ENCODE data around the gene DGLUCY. TPM values are rescaled to one million over a fixed set of nuclear protein-coding genes. Genes with fewer than 3 reads are reported as not detected.

DGLUCY gene
- total and polyA plus RNA-seq, 7 experiments from 2014 or later: 31.1 to 108 (median 87.8) TPM

GRCh38 chr14:91111443-91111842, 2.4 kb upstream of the DGLUCY start:
- ChIA-PET POLR2A (no interaction called here), CTCF (interaction anchor here (0.7 to 4.1 kb wide), 3 partner anchors 16 to 109 kb away, joined by 3 to 37 read pairs (median 4); partner anchors contain the start of gene RPS6KA5)
- Histone ChIP-seq H3K27ac (ENCODE audit: low read depth, low read length) (no peak overlapping the region), H3K4me3 (ENCODE audit: low read length) (no peak overlapping the region), H3K4me1 (ENCODE audit: control insufficient read depth in 2 of 2, insufficient read depth in 2 of 2, low read length in 2 of 2) (peaks cover 38 to 45% of the 10 kb centered on the region in 2 donors), H3K27me3 (ENCODE audit: control insufficient read depth in 2 of 2, insufficient read depth in 2 of 2, low read length in 2 of 2) (no peaks in the 10 kb centered on the region), H3K36me3 (ENCODE audit: control insufficient read depth in 2 of 3, insufficient read depth in 3 of 3, low read length in 3 of 3) (no peaks in the 10 kb centered on the region), H3K9me3 (ENCODE audit: control insufficient read depth in 2 of 3, low read length in 3 of 3) (no peaks in the 10 kb centered on the region)
- ATAC-seq (no peak), DNase-seq (no peak)
- peak overlapping the region in 1 of 9 donors; percentile 32 for H3K27ac Mint-ChIP-seq
- peaks cover 0 to 2% (median 0%) of the 10 kb centered on the region in 11 donors for H3K9me3 Mint-ChIP-seq
- no peak overlapping the region for H3K4me3 Mint-ChIP-seq
- intact Hi-C loops (cut with micrococcal nuclease): no loop called here
- H3K36me3 Mint-ChIP-seq: peaks cover 0 to 27% (median 3%) of the 10 kb centered on the region in 5 donors
- H3K27me3 Mint-ChIP-seq: no peaks in the 10 kb centered on the region
- H3K4me1 Mint-ChIP-seq: peaks cover 42 to 75% (median 67%) of the 10 kb centered on the region in 7 donors

GRCh38 chr14:91112194-91112593, 1.7 kb upstream of the DGLUCY start:
- H3K36me3 ChIP-seq (ENCODE audit: control insufficient read depth in 2 of 3, insufficient read depth in 3 of 3, low read length in 3 of 3): no peaks in the 10 kb centered on the region
- Mint-ChIP-seq H3K36me3 (peaks cover 0 to 32% (median 4%) of the 10 kb centered on the region in 5 donors), H3K9me3 (peaks cover 0 to 2% (median 0%) of the 10 kb centered on the region in 11 donors), H3K27ac (peak overlapping the region in 8 of 9 donors; percentile 10 to 97 (median 71)), H3K4me3 (peak overlapping the region in 6 of 10 donors; percentile 9 to 53 (median 28)), H3K4me1 (peaks cover 47 to 82% (median 75%) of the 10 kb centered on the region in 7 donors), H3K27me3 (no peaks in the 10 kb centered on the region)
- no peak overlapping the region for H3K4me3 ChIP-seq (ENCODE audit: low read length)
- ChIA-PET POLR2A (interaction anchor here (0.6 kb wide), 6 partner anchors 14 to 757 kb away, joined by 3 to 6 read pairs (median 4); no protein-coding TSS in a partner anchor), CTCF (interaction anchor here (0.7 to 4.1 kb wide), 3 partner anchors 52 to 209 kb away, joined by 3 to 37 read pairs (median 5); partner anchors contain the start of gene RPS6KA5)
- ATAC-seq: no peak
- no peaks in the 10 kb centered on the region for H3K27me3 ChIP-seq (ENCODE audit: control insufficient read depth in 2 of 2, insufficient read depth in 2 of 2, low read length in 2 of 2)
- no peak overlapping the region for H3K27ac ChIP-seq (ENCODE audit: low read depth, low read length)
- no peak for DNase-seq
- no peaks in the 10 kb centered on the region for H3K9me3 ChIP-seq (ENCODE audit: control insufficient read depth in 2 of 3, low read length in 3 of 3)
- H3K4me1 ChIP-seq (ENCODE audit: control insufficient read depth in 2 of 2, insufficient read depth in 2 of 2, low read length in 2 of 2): peaks cover 45 to 52% of the 10 kb centered on the region in 2 donors
- intact Hi-C loops (cut with micrococcal nuclease): no loop called here

DNA sequence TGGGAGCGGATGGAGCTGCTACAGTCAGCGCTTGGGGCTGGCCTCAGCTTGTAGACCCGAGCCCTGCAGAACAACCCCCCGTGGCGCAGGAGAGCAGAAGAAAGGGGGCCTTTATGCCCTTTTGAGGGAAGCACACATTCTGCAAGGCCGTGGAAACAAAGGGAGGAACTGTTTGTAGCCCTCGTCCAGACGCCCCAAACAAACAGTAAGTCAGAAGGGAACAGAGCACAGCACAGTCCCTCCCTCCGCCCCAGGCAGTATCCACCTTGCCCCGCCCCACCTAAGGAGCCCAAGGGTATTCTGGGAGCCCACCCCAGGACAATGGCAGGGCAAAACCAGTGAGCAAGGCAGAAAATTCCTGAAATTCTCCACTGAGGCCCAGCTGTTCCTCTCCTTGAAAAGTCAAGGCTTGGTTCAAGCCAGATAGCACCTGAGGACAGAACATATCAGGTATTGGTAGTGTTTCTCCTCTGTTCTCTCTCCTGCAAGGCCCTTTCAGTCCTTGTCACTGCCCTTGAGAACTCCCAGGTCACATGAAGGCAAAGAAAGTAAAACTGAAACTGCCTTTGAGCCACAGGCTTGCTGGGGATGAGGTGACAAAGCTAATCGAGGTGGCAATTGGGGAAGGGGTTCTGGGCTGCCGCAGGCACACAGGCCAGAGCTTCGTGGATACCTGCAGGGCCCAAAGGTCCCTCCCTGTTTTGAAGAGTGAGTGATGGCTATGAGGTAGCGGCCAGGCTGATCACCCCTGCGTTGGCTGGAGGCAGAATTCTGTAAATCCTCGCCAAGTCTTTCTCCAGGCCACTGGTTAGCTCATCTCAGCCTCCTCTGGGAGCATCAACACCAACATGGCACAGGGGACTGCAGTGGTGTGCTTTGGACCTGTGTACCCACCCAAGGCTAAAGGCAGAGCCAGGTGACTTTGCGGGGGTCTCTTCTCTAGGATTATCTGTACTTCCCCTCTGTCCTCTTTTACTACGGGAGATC, 499 bp downstream of the DGLUCY start:
- peaks cover 0 to 5% (median 4%) of the 10 kb centered on the region in 3 experiments for H3K36me3 ChIP-seq (ENCODE audit: control insufficient read depth in 2 of 3, insufficient read depth in 3 of 3, low read length in 3 of 3)
- H3K9me3 ChIP-seq (ENCODE audit: control insufficient read depth in 2 of 3, low read length in 3 of 3): no peaks in the 10 kb centered on the region
- ATAC-seq: peak; percentile 84
- ChIA-PET CTCF (interaction anchor here (0.6 to 4.1 kb wide), 13 partner anchors 36 to 355 kb away, joined by 3 to 37 read pairs (median 4); partner anchors contain the start of gene RPS6KA5), POLR2A (interaction anchor here (0.6 to 4.2 kb wide), 14 partner anchors 7 to 743 kb away, joined by 3 to 105 read pairs (median 3); partner anchors contain the start of genes GPR68 and RPS6KA5)
- Mint-ChIP-seq H3K27me3 (no peaks in the 10 kb centered on the region), H3K36me3 (peaks cover under 1 to 38% (median 18%) of the 10 kb centered on the region in 5 donors), H3K27ac (peak overlapping the region; percentile 88 to 97 (median 96)), H3K4me1 (peaks cover 46 to 82% (median 73%) of the 10 kb centered on the region in 7 donors), H3K4me3 (peak overlapping the region; percentile 84 to 99 (median 93)), H3K9me3 (peaks cover 0 to 11% (median 0%) of the 10 kb centered on the region in 11 donors)
- intact Hi-C loops (cut with micrococcal nuclease): loop anchor here (1.0 to 5.0 kb wide), 8 partner anchors 24 to 302 kb away; partner anchors contain the start of gene RPS6KA5 (in 2 of the 2)
- peak overlapping the region; percentile 87 for H3K27ac ChIP-seq (ENCODE audit: low read depth, low read length)
- H3K4me1 ChIP-seq (ENCODE audit: control insufficient read depth in 2 of 2, insufficient read depth in 2 of 2, low read length in 2 of 2): peaks cover 54 to 55% of the 10 kb centered on the region in 2 donors
- no peaks in the 10 kb centered on the region for H3K27me3 ChIP-seq (ENCODE audit: control insufficient read depth in 2 of 2, insufficient read depth in 2 of 2, low read length in 2 of 2)
- peak; percentile 25 to 75 (median 66) for DNase-seq
- H3K4me3 ChIP-seq (ENCODE audit: low read length): peak overlapping the region; percentile 76

GRCh38 chr14:91115986-91116770, 2.3 kb downstream of the DGLUCY start:
- Mint-ChIP-seq H3K9me3 (peaks cover 0 to 11% (median 0%) of the 10 kb centered on the region in 11 donors), H3K4me1 (peaks cover 54 to 84% (median 76%) of the 10 kb centered on the region in 7 donors), H3K36me3 (peaks cover 7 to 52% (median 32%) of the 10 kb centered on the region in 5 donors), H3K4me3 (peak overlapping the region; percentile 84 to 99 (median 93)), H3K27ac (peak overlapping the region; percentile 88 to 97 (median 96)), H3K27me3 (no peaks in the 10 kb centered on the region)
- no peak for ATAC-seq
- ChIA-PET POLR2A (interaction anchor here (0.6 to 4.2 kb wide), 9 partner anchors 8 to 955 kb away, joined by 3 to 105 read pairs (median 5); partner anchors contain the start of gene RPS6KA5), CTCF (interaction anchor here (1.5 to 1.6 kb wide), 2 partner anchors 9 to 213 kb away, joined by 4 to 5 read pairs; no protein-coding TSS in a partner anchor)
- no peaks in the 10 kb centered on the region for H3K27me3 ChIP-seq (ENCODE audit: control insufficient read depth in 2 of 2, insufficient read depth in 2 of 2, low read length in 2 of 2)
- peaks cover 49 to 53% of the 10 kb centered on the region in 2 donors for H3K4me1 ChIP-seq (ENCODE audit: control insufficient read depth in 2 of 2, insufficient read depth in 2 of 2, low read length in 2 of 2)
- H3K36me3 ChIP-seq (ENCODE audit: control insufficient read depth in 2 of 3, insufficient read depth in 3 of 3, low read length in 3 of 3): peaks cover 3 to 5% (median 4%) of the 10 kb centered on the region in 3 experiments
- H3K9me3 ChIP-seq (ENCODE audit: control insufficient read depth in 2 of 3, low read length in 3 of 3): no peaks in the 10 kb centered on the region
- peak overlapping the region; percentile 76 for H3K4me3 ChIP-seq (ENCODE audit: low read length)
- peak overlapping the region; percentile 87 for H3K27ac ChIP-seq (ENCODE audit: low read depth, low read length)
- intact Hi-C loops (cut with micrococcal nuclease): loop anchor here (1.0 to 5.0 kb wide), 3 partner anchors 22 to 131 kb away; no protein-coding TSS in a partner anchor
- no peak for DNase-seq

GRCh38 chr14:91116913-91117588, 3.2 kb downstream of the DGLUCY start:
- peaks cover 7 to 57% (median 36%) of the 10 kb centered on the region in 5 donors for H3K36me3 Mint-ChIP-seq
- POLR2A ChIA-PET: interaction anchor here (1.1 to 4.2 kb wide), 4 partner anchors 50 to 298 kb away, joined by 4 to 105 read pairs (median 14); partner anchors contain the start of gene RPS6KA5
- DNase-seq: no peak

More at GRCh38 chr14:91116913-91117588, 3.2 kb downstream of the DGLUCY start:
- CTCF ChIA-PET: interaction anchor here (0.6 to 1.6 kb wide), 2 partner anchors 8 to 222 kb away, joined by 3 to 5 read pairs; no protein-coding TSS in a partner anchor
- intact Hi-C loops (cut with micrococcal nuclease): loop anchor here in 1 of 2 donors (5.0 kb wide), 1 partner anchor 130 kb away; no protein-coding TSS in a partner anchor
- Mint-ChIP-seq H3K4me3 (peak overlapping the region; percentile 6 to 98 (median 54)), H3K27ac (peak overlapping the region; percentile 29 to 97 (median 90)), H3K9me3 (peaks cover 0 to 11% (median 0%) of the 10 kb centered on the region in 11 donors), H3K27me3 (no peaks in the 10 kb centered on the region), H3K4me1 (peaks cover 59 to 91% (median 82%) of the 10 kb centered on the region in 7 donors)
- Histone ChIP-seq H3K27me3 (ENCODE audit: control insufficient read depth in 2 of 2, insufficient read depth in 2 of 2, low read length in 2 of 2) (no peaks in the 10 kb centered on the region), H3K4me1 (ENCODE audit: control insufficient read depth in 2 of 2, insufficient read depth in 2 of 2, low read length in 2 of 2) (peaks cover 49 to 53% of the 10 kb centered on the region in 2 donors), H3K9me3 (ENCODE audit: control insufficient read depth in 2 of 3, low read length in 3 of 3) (no peaks in the 10 kb centered on the region), H3K4me3 (ENCODE audit: low read length) (no peak overlapping the region), H3K27ac (ENCODE audit: low read depth, low read length) (peak overlapping the region; percentile 87), H3K36me3 (ENCODE audit: control insufficient read depth in 2 of 3, insufficient read depth in 3 of 3, low read length in 3 of 3) (peaks cover 3 to 5% (median 4%) of the 10 kb centered on the region in 3 experiments)
- no peak for ATAC-seq

All from naive thymus-derived CD4-positive, alpha-beta T cell (primary cell).